H1 (cell line): Measurements from ENCODE around the gene GCSH.

Source experiments
- ATF3 ChIP-seq: IDR thresholded peaks from 2 replicates; pipeline ENCODE4 v1.6.1; 2011; ENCODE audit warnings: low read depth, mild to moderate bottlenecking, low read length; ENCODE audit not compliant: insufficient read depth
- CEBPB ChIP-seq: IDR thresholded peaks from 2 replicates; pipeline ENCODE4 v1.6.1; 2012; ENCODE audit warnings: low read depth, low read length
- CHD7 ChIP-seq: fragments of 300-600 bp; sonication (generic); IDR thresholded peaks from 2 replicates; pipeline ENCODE4 v1.7.1; 2012; ENCODE audit warnings: low read length, moderate library complexity, mild to moderate bottlenecking, inconsistent platforms; ENCODE audit not compliant: insufficient replicate concordance
- CTCF ChIP-seq, 3 experiments: IDR thresholded peaks; 1 replicate in 2 of 3; 2 replicates in 1 of 3; pipeline versions ENCODE4 v1.5.1 to v1.6.1; 2011; ENCODE audit warnings: low read length in 3 of 3, mild to moderate bottlenecking in 3 of 3, inconsistent platforms in 2 of 3, low read depth in 1 of 3, moderate library complexity in 1 of 3; ENCODE audit not compliant: insufficient read depth in 1 of 3; ENCODE audit errors: control extremely low read depth in 1 of 3
- E2F6 ChIP-seq: IDR thresholded peaks from 2 replicates; pipeline ENCODE4 v1.6.1; 2012; ENCODE audit warnings: inconsistent platforms
- EZH2 ChIP-seq: fragments of 200-600 bp; sonication (generic); IDR thresholded peaks from 2 replicates; pipeline ENCODE4 v1.7.1; 2012; ENCODE audit warnings: low read depth, mild to moderate bottlenecking, moderate library complexity, low read length, inconsistent platforms; ENCODE audit not compliant: severe bottlenecking
- KDM5A ChIP-seq: fragments of 200-600 bp; IDR thresholded peaks from 2 replicates; pipeline ENCODE4 v1.7.1; 2012; ENCODE audit warnings: mild to moderate bottlenecking, low read length, inconsistent platforms, mixed read lengths
- MAFK ChIP-seq: IDR thresholded peaks from 2 replicates; pipeline ENCODE4 v1.6.1; 2012; ENCODE audit warnings: low read depth, mild to moderate bottlenecking, improper control_type of control experiment, low read length
- PHF8 ChIP-seq: fragments of 200-600 bp; sonication (generic); conservative IDR thresholded peaks from 2 replicates; pipeline ENCODE4 v1.7.1; 2012; ENCODE audit warnings: low read depth, mild to moderate bottlenecking, inconsistent platforms, low read length, moderate library complexity
- SIN3A ChIP-seq, 2 experiments: IDR thresholded peaks in 1 of 2; conservative IDR thresholded peaks in 1 of 2; 2 replicates each; pipeline ENCODE4 v1.6.1; 2011 to 2012; ENCODE audit warnings: low read length in 2 of 2, improper control_type of control experiment in 1 of 2, low read depth in 1 of 2, mild to moderate bottlenecking in 1 of 2
- SP2 ChIP-seq: IDR thresholded peaks from 2 replicates; pipeline ENCODE4 v1.6.1; 2012; ENCODE audit warnings: mild to moderate bottlenecking, low read length, inconsistent platforms
- TAF1 ChIP-seq: IDR thresholded peaks from 2 replicates; pipeline ENCODE4 v1.6.1; 2011; ENCODE audit warnings: mild to moderate bottlenecking, low read depth, low read length
- YY1 ChIP-seq: IDR thresholded peaks from 2 replicates; pipeline ENCODE4 v1.6.1; 2011; ENCODE audit warnings: low read depth, mild to moderate bottlenecking, low read length

- no peak for TF ChIP-seq CHD7
- no peak for TF ChIP-seq CTCF (IDR thresholded peaks at IDR 0.05; ENCODE audit: control extremely low read depth in 1 of 3, insufficient read depth in 1 of 3, low read depth in 1 of 3, low read length in 3 of 3)
- TF ChIP-seq CEBPB = no peak
- no peak for TF ChIP-seq ATF3
- TF ChIP-seq SP2 = no peak
- no peak for TF ChIP-seq YY1
- TF ChIP-seq TAF1 = no peak; the same call in none of the 2 replicates
- no peak for TF ChIP-seq E2F6
- no peak for TF ChIP-seq KDM5A
- no peak for TF ChIP-seq MAFK
- 0 out of 4 replicates have a peak, but pooled peaks of 1 of the 2 experiments have one; percentile 40 for TF ChIP-seq SIN3A (conservative IDR thresholded peaks at IDR 0.05 in 1 of 2, IDR thresholded peaks at IDR 0.05 in 1 of 2; ENCODE audit: low read depth in 1 of 2, low read length in 2 of 2)
- peak; percentile 78 for TF ChIP-seq PHF8
- no peak for TF ChIP-seq EZH2
These were observed 60.0 kb downstream of the GCSH start for GRCh38 chr16:81035975-81036750.
